ENCODE results near the gene DYNLL2. TPM values are rescaled to one million over a fixed set of nuclear protein-coding genes. Genes with fewer than 3 reads are reported as not detected.

The DYNLL2 gene
- total RNA-seq, 1 experiment from 2014 or later: 38.7 TPM

DNA sequence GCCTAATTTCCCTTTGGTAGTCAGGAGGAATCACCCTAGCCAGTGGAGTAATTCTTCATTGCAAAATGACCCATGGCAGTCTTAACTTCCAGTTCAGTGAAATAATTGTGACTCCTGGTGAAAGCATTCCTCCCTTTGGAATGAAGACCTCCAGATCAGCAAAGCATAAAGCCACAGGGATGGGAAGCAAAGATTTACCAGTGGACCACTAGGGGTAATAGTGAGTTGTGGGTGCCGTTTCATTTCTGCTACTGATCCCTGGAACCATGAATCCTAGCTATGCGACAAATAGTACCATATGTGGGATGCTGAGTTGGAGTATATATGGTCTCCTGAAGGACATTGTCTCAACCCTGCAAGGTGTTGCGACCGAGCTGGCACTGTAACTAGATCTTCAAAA lies 13.7 kb downstream of the DYNLL2 start:
- H2BK12ac ChIP-seq (ENCODE audit: insufficient read length, low read depth, low read length): no peak overlapping the region
- H3K4ac ChIP-seq (ENCODE audit: low read depth, low read length): no peak overlapping the region
- no peak overlapping the region for H3K4me2 ChIP-seq (ENCODE audit: insufficient read depth, insufficient read length, low read length)
- Mint-ChIP-seq H3K27me3 (ENCODE audit: low read depth) (no peaks in the 10 kb centered on the region; the same call in 1 of the 2 replicates), H3K4me1 (no peaks in the 10 kb centered on the region), H3K27ac (no peak overlapping the region), H3K36me3 (ENCODE audit: insufficient read depth in 1 of 3, low read depth in 3 of 3) (peaks cover 11 to 24% (median 19%) of the 10 kb centered on the region in 3 experiments; a peak in 6 of 7 replicates), H3K4me3 (no peak overlapping the region), H3K9me3 (no peaks in the 10 kb centered on the region)
- H2BK20ac ChIP-seq (ENCODE audit: low read depth, low read length, poor library complexity, severe bottlenecking): no peak overlapping the region
- H3K79me2 ChIP-seq (ENCODE audit: insufficient read depth, low read length): no peaks in the 10 kb centered on the region
- no peak overlapping the region for H3K18ac ChIP-seq (ENCODE audit: insufficient read length, low read depth, low read length)
- H3K9me3 ChIP-seq (ENCODE audit: control insufficient read depth, low read depth, low read length): no peaks in the 10 kb centered on the region
- H3K4me1 ChIP-seq (ENCODE audit: insufficient read depth, low read length): no peaks in the 10 kb centered on the region
- no peak overlapping the region for H3T11ph ChIP-seq (ENCODE audit: low read length)
- no peak overlapping the region for H2AFZ ChIP-seq (ENCODE audit: low read length)
- no peak overlapping the region for H2BK5ac ChIP-seq (ENCODE audit: insufficient read length, low read length)
- H3K27ac ChIP-seq (ENCODE audit: insufficient read length, low read depth, low read length): no peak overlapping the region
- H2BK120ac ChIP-seq (ENCODE audit: low read depth, low read length, poor library complexity, severe bottlenecking): no peak overlapping the region
- no peak overlapping the region for H2BK15ac ChIP-seq (ENCODE audit: low read depth, low read length)
- no peak overlapping the region for H3K9ac ChIP-seq (ENCODE audit: extremely low read depth, insufficient read length, low read length)
- no peaks in the 10 kb centered on the region for H3K23me2 ChIP-seq (ENCODE audit: insufficient read length, low read depth, low read length, poor library complexity, severe bottlenecking)
- no CpG with 5 or more reads among the region's 4 CpGs for WGBS (ENCODE audit: extremely low coverage, insufficient read length, low lambda C conversion rate)
- no peak overlapping the region for H4K91ac ChIP-seq (ENCODE audit: insufficient read length, low read depth, low read length)
- no peak overlapping the region for H2AK5ac ChIP-seq (ENCODE audit: insufficient read length, low read length)
- H3K79me1 ChIP-seq (ENCODE audit: insufficient read depth, low read depth, low read length, poor library complexity, severe bottlenecking): peaks cover 2% of the 10 kb centered on the region
- H4K8ac ChIP-seq (replicated peaks; ENCODE audit: insufficient read length, low read depth, low read length): no peak overlapping the region
- H3K14ac ChIP-seq (ENCODE audit: insufficient read depth, low read length): no peak overlapping the region
- no peaks in the 10 kb centered on the region for H3K27me3 ChIP-seq (ENCODE audit: insufficient read depth, low read length)
- H3K56ac ChIP-seq (ENCODE audit: insufficient read length, low read depth, low read length): no peak overlapping the region
- no peak for DNase-seq
- no peak overlapping the region for H3K23ac ChIP-seq (ENCODE audit: insufficient read length, low read depth, low read length)
- no peaks in the 10 kb centered on the region for H4K20me1 ChIP-seq (ENCODE audit: control insufficient read depth, insufficient read depth, insufficient read length)
- no peak overlapping the region for H4K5ac ChIP-seq (ENCODE audit: insufficient read length, low read depth, low read length)
- TF ChIP-seq, protein P1, sequence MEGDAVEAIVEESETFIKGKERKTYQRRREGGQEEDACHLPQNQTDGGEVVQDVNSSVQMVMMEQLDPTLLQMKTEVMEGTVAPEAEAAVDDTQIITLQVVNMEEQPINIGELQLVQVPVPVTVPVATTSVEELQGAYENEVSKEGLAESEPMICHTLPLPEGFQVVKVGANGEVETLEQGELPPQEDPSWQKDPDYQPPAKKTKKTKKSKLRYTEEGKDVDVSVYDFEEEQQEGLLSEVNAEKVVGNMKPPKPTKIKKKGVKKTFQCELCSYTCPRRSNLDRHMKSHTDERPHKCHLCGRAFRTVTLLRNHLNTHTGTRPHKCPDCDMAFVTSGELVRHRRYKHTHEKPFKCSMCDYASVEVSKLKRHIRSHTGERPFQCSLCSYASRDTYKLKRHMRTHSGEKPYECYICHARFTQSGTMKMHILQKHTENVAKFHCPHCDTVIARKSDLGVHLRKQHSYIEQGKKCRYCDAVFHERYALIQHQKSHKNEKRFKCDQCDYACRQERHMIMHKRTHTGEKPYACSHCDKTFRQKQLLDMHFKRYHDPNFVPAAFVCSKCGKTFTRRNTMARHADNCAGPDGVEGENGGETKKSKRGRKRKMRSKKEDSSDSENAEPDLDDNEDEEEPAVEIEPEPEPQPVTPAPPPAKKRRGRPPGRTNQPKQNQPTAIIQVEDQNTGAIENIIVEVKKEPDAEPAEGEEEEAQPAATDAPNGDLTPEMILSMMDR (conservative IDR thresholded peaks at IDR 0.05): peak; percentile 58

All from H9 (cell line).